ENCODE results near the gene RAB44. TPM values are rescaled to one million over a fixed set of nuclear protein-coding genes. Genes with fewer than 3 reads are reported as not detected.

The RAB44 gene
- total and polyA plus RNA-seq, 2 donors (not counting 1 experiment from before 2014, with no cell fraction given), result 0.15 to 0.16 TPM

- Histone ChIP-seq H3K27me3 (replicated peaks in 1 of 4; ENCODE audit: control extremely low read depth in 1 of 4, control insufficient read depth in 3 of 4, insufficient read depth in 4 of 4, low read length in 3 of 4) (no peaks in the 10 kb centered on the region), H3K36me3 (replicated peaks in 1 of 2; ENCODE audit: control extremely low read depth in 1 of 2, control insufficient read depth in 1 of 2, extremely low read depth in 1 of 2, insufficient read depth in 2 of 2, low read length in 1 of 2) (peaks cover 0 to 2% of the 10 kb centered on the region in 2 experiments), H3K4me2 (replicated peaks; ENCODE audit: low read depth, low read length, poor library complexity, severe bottlenecking) (peak overlapping the region; percentile 61), H4K20me1 (ENCODE audit: control insufficient read depth, insufficient read depth, low read length, poor library complexity, severe bottlenecking) (no peaks in the 10 kb centered on the region), H3K9me3 (ENCODE audit: control extremely low read depth in 1 of 3, control insufficient read depth in 2 of 3, insufficient read depth in 1 of 3, low read length in 2 of 3) (no peaks in the 10 kb centered on the region), H3K4me3 (ENCODE audit: control extremely low read depth in 1 of 5, extremely low read depth in 1 of 5, insufficient read depth in 1 of 5, low read depth in 2 of 5, low read length in 4 of 5) (peak overlapping the region in 4 of 5 experiments; percentile 2 to 44 (median 22)), H3K4me1 (ENCODE audit: control insufficient read depth in 2 of 2, insufficient read depth in 2 of 2, low read length in 2 of 2) (peaks cover 23 to 45% of the 10 kb centered on the region in 2 donors), H3K79me2 (ENCODE audit: control insufficient read depth, insufficient read depth, low read length) (no peaks in the 10 kb centered on the region), H2AFZ (ENCODE audit: insufficient read depth, low read depth, low read length, poor library complexity, severe bottlenecking) (peak overlapping the region; percentile 63), H3K27ac (ENCODE audit: low read length in 2 of 2) (no peak overlapping the region), H3K9ac (ENCODE audit: low read length) (peak overlapping the region; percentile 19)
- TF ChIP-seq CTCF (IDR thresholded peaks at IDR 0.05), result no peak
- TF ChIP-seq EZH2 (IDR thresholded peaks at IDR 0.05; ENCODE audit: borderline replicate concordance, insufficient read depth, low read depth, low read length, poor library complexity, severe bottlenecking), result no peak
- ATAC-seq (ENCODE audit: low read depth) (no peak), DNase-seq (no peak)
- ChIA-PET POLR2A (interaction anchor here (1.0 to 1.5 kb wide), 2 partner anchors 14 to 18 kb away, joined by 4 to 7 read pairs; no protein-coding TSS in a partner anchor), CTCF (interaction anchor here (0.6 to 3.2 kb wide), 11 partner anchors 9 to 120 kb away, joined by 3 to 27 read pairs (median 6); no protein-coding TSS in a partner anchor)
- 80% methylated on average over 7 of the region's 7 CpGs for WGBS (ENCODE audit: insufficient coverage)
- peak overlapping the region; percentile 80 for H3K27ac Mint-ChIP-seq
- peak overlapping the region; percentile 75 for H3K4me3 Mint-ChIP-seq
- intact Hi-C loops (cut with micrococcal nuclease), result loop anchor here (2.0 to 5.0 kb wide), 2 partner anchors 18 to 112 kb away; no protein-coding TSS in a partner anchor
- H3K9me3 Mint-ChIP-seq (ENCODE audit: insufficient read depth), result no peaks in the 10 kb centered on the region
- H3K4me1 Mint-ChIP-seq, result peaks cover 34% of the 10 kb centered on the region
- no peaks in the 10 kb centered on the region for H3K27me3 Mint-ChIP-seq
Measured at GRCh38 chr6:36734486-36735060, 36.9 kb downstream of the RAB44 start.
